ENCODE results near the gene CYFIP1. TPM values are rescaled to one million over a fixed set of nuclear protein-coding genes. Genes with fewer than 3 reads are reported as not detected.

Gene CYFIP1
- total and polyA plus RNA-seq, 9 of the 15 experiments (the other 6 are each of a cell fraction or from before 2014, with no cell fraction given), result 3.8 to 59.8 (median 28.3) TPM

DNA sequence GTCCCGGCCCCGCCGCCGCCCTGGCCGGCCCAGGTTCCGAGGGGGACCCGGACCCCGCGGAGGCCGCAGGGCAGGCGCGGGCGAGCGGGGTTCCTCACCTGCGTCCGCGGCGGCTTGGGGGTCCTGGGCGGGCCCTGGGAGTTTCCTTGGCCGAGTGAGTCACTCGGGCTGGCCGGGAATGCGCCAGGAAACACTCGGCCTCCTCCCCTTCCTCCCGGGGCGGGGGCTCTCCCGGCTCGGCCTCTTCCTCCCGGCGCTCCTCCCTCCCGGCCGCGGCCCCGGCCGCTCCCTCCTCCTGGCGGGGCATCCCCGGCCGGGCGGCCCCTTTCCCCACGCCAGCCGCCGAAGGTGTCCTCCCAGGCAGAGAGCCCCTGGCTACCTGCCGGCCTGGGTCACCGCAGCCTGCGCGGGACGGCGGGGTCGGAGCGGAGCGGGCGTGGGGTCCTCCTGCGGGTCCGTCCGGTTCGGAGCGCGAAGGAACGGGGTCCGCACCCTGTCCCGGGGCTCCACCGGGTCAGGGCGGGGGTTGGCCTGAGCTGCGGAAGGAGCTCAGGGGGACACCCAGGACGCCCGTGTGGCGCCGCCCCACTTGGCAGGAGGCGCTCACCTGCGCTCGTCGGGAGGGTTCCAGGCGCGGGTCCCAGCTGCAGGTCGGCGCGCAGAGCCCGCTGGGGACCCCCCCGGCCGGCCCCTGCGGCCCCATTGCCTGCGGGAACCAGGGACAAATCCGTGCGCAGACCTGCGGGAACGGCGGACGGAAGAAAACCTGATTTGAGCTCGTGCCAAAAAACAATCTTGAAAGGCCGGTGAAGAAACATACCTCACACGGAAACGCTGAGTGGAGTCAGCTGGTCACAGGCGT lies at the start of gene CYFIP1 (continued):
- TF ChIP-seq, protein P1, sequence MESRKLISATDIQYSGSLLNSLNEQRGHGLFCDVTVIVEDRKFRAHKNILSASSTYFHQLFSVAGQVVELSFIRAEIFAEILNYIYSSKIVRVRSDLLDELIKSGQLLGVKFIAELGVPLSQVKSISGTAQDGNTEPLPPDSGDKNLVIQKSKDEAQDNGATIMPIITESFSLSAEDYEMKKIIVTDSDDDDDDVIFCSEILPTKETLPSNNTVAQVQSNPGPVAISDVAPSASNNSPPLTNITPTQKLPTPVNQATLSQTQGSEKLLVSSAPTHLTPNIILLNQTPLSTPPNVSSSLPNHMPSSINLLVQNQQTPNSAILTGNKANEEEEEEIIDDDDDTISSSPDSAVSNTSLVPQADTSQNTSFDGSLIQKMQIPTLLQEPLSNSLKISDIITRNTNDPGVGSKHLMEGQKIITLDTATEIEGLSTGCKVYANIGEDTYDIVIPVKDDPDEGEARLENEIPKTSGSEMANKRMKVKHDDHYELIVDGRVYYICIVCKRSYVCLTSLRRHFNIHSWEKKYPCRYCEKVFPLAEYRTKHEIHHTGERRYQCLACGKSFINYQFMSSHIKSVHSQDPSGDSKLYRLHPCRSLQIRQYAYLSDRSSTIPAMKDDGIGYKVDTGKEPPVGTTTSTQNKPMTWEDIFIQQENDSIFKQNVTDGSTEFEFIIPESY (CRISPR knock-in tag; IDR thresholded peaks at IDR 0.05), result no peak
- TF ChIP-seq RAD21 (CRISPR knock-in tag; conservative IDR thresholded peaks at IDR 0.05 in 1 of 2, IDR thresholded peaks at IDR 0.05 in 1 of 2), result no peak
- TF ChIP-seq RB1 (IDR thresholded peaks at IDR 0.05; ENCODE audit: low read depth), result peak; percentile 32; the same call in 1 of the 2 replicates
- TF ChIP-seq ZNF655 (CRISPR knock-in tag; IDR thresholded peaks at IDR 0.05), result no peak
- no peak for TF ChIP-seq CREB1 (IDR thresholded peaks at IDR 0.05)
- TF ChIP-seq CREB1 (CRISPR knock-in tag; IDR thresholded peaks at IDR 0.05), result no peak
- TF ChIP-seq JUN (IDR thresholded peaks at IDR 0.05; ENCODE audit: borderline replicate concordance, low read depth, low read length), result 0 out of 2 replicates have a peak, but pooled peaks have one; percentile 29
- no peak for TF ChIP-seq JUN (CRISPR knock-in tag; IDR thresholded peaks at IDR 0.05; ENCODE audit: borderline replicate concordance)
- TF ChIP-seq ETS1 (conservative IDR thresholded peaks at IDR 0.05; ENCODE audit: control insufficient read depth, low read depth, low read length), result 0 out of 2 replicates have a peak, but pooled peaks have one; percentile 6
- 0 out of 2 replicates have a peak, but pooled peaks have one; percentile 24 for TF ChIP-seq HNRNPL (IDR thresholded peaks at IDR 0.05; ENCODE audit: low read depth, low read length)
- no peak for TF ChIP-seq MTF1 (CRISPR knock-in tag; IDR thresholded peaks at IDR 0.05; ENCODE audit: borderline replicate concordance)
- TF ChIP-seq ZNF3 (CRISPR knock-in tag; IDR thresholded peaks at IDR 0.05), result no peak
- TF ChIP-seq UBTF (IDR thresholded peaks at IDR 0.05; ENCODE audit: borderline replicate concordance in 1 of 2, low read depth in 2 of 2, low read length in 2 of 2), result 0 out of 4 replicates have a peak, but pooled peaks of 1 of the 2 experiments have one; percentile 52
- peak; percentile 78 for TF ChIP-seq NFIC (IDR thresholded peaks at IDR 0.05)
- TF ChIP-seq CTBP1 (IDR thresholded peaks at IDR 0.05; ENCODE audit: borderline replicate concordance), result 0 out of 2 replicates have a peak, but pooled peaks have one; percentile 64
- no peak for TF ChIP-seq THAP7 (CRISPR knock-in tag; IDR thresholded peaks at IDR 0.05)
- TF ChIP-seq ETV6 (IDR thresholded peaks at IDR 0.05; ENCODE audit: borderline replicate concordance in 1 of 2, low read depth in 2 of 2, low read length in 1 of 2), result no peak
- TF ChIP-seq ETV6 (CRISPR knock-in tag; IDR thresholded peaks at IDR 0.05; ENCODE audit: borderline replicate concordance), result no peak
- TF ChIP-seq NUFIP1 (IDR thresholded peaks at IDR 0.05; ENCODE audit: partially characterized antibody), result no peak

Data from K562 (cell line).